H9 (cell line): Measurements from ENCODE around the gene SIPA1. TPM values are rescaled to one million over a fixed set of nuclear protein-coding genes. Genes with fewer than 3 reads are reported as not detected.

Experiments used
- DNase-seq: peaks from one replicate; pipeline ENCODE4 v3.0.0-alpha.2; 2017
- H2AFZ ChIP-seq: one replicate; pipeline ENCODE4 v1.6.1; 2013; ENCODE audit warnings: mild to moderate bottlenecking, low read length, control low read depth, moderate library complexity
- H2AK5ac ChIP-seq: 2 replicates; pipeline ENCODE4 v1.6.1; 2013; ENCODE audit warnings: low read length, control low read depth, mixed read lengths; ENCODE audit not compliant: insufficient read length
- H2BK120ac ChIP-seq: one replicate; pipeline ENCODE4 v1.6.1; 2013; ENCODE audit warnings: low read depth, mild to moderate bottlenecking, low read length, control low read depth, inconsistent platforms; ENCODE audit not compliant: poor library complexity, severe bottlenecking
- H2BK12ac ChIP-seq: 2 replicates; pipeline ENCODE4 v1.6.1; 2013; ENCODE audit warnings: low read length, control low read depth, mixed read lengths, low read depth; ENCODE audit not compliant: insufficient read length
- H2BK15ac ChIP-seq: 2 replicates; pipeline ENCODE4 v1.6.1; 2013; ENCODE audit warnings: low read depth, low read length, control low read depth
- H2BK20ac ChIP-seq: one replicate; pipeline ENCODE4 v1.6.1; 2013; ENCODE audit warnings: low read depth, mild to moderate bottlenecking, low read length, control low read depth, inconsistent platforms; ENCODE audit not compliant: poor library complexity, severe bottlenecking
- H2BK5ac ChIP-seq: 2 replicates; pipeline ENCODE4 v1.6.1; 2013; ENCODE audit warnings: low read length, control low read depth, mixed read lengths; ENCODE audit not compliant: insufficient read length
- H3K14ac ChIP-seq: 2 replicates; pipeline ENCODE4 v1.6.1; 2013; ENCODE audit warnings: low read length, control low read depth; ENCODE audit not compliant: insufficient read depth
- H3K18ac ChIP-seq: 2 replicates; pipeline ENCODE4 v1.6.1; 2013; ENCODE audit warnings: low read depth, mild to moderate bottlenecking, mixed read lengths, low read length, control low read depth; ENCODE audit not compliant: insufficient read length
- H3K23ac ChIP-seq: 2 replicates; pipeline ENCODE4 v1.6.1; 2013; ENCODE audit warnings: low read length, control low read depth, mixed read lengths, low read depth; ENCODE audit not compliant: insufficient read length
- H3K23me2 ChIP-seq: 2 replicates; pipeline ENCODE4 v1.6.1; 2013; ENCODE audit warnings: low read depth, mild to moderate bottlenecking, mixed read lengths, low read length, control low read depth; ENCODE audit not compliant: insufficient read length, poor library complexity, severe bottlenecking
- H3K27ac ChIP-seq: 2 replicates; pipeline ENCODE4 v1.5.1; 2013; ENCODE audit warnings: low read length, control low read depth, mixed read lengths, low read depth; ENCODE audit not compliant: insufficient read length
- H3K27me3 ChIP-seq: 2 replicates; pipeline ENCODE4 v1.6.1; 2013; ENCODE audit warnings: low read length, control low read depth, inconsistent platforms; ENCODE audit not compliant: insufficient read depth
- H3K4ac ChIP-seq: 2 replicates; pipeline ENCODE4 v1.6.1; 2013; ENCODE audit warnings: low read depth, mild to moderate bottlenecking, control low read depth, inconsistent platforms, low read length, moderate library complexity
- H3K4me1 ChIP-seq: 2 replicates; pipeline ENCODE4 v1.6.1; 2013; ENCODE audit warnings: low read length, control low read depth, inconsistent platforms; ENCODE audit not compliant: insufficient read depth
- H3K4me2 ChIP-seq: 2 replicates; pipeline ENCODE4 v1.6.1; 2013; ENCODE audit warnings: low read length, control low read depth, mixed read lengths; ENCODE audit not compliant: insufficient read length, insufficient read depth
- H3K56ac ChIP-seq: 2 replicates; pipeline ENCODE4 v1.6.1; 2013; ENCODE audit warnings: low read depth, mild to moderate bottlenecking, mixed read lengths, low read length, control low read depth; ENCODE audit not compliant: insufficient read length
- H3K79me1 ChIP-seq: 2 replicates; pipeline ENCODE4 v1.6.1; 2013; ENCODE audit warnings: low read depth, mild to moderate bottlenecking, moderate library complexity, low read length, control low read depth, inconsistent platforms; ENCODE audit not compliant: insufficient read depth, poor library complexity, severe bottlenecking
- H3K79me2 ChIP-seq: 2 replicates; pipeline ENCODE4 v1.6.1; 2013; ENCODE audit warnings: low read length, control low read depth, inconsistent platforms; ENCODE audit not compliant: insufficient read depth
- H3K9ac ChIP-seq: 2 replicates; pipeline ENCODE4 v1.6.1; 2013; ENCODE audit warnings: low read length, control low read depth, mixed read lengths; ENCODE audit not compliant: insufficient read length; ENCODE audit errors: extremely low read depth
- H3K9me3 ChIP-seq: one replicate; pipeline ENCODE4 v1.6.1; 2013; ENCODE audit warnings: low read depth, low read length, inconsistent platforms; ENCODE audit not compliant: control insufficient read depth
- H3T11ph ChIP-seq: one replicate; pipeline ENCODE4 v1.6.1; 2013; ENCODE audit warnings: mild to moderate bottlenecking, low read length, control low read depth, inconsistent platforms
- H4K20me1 ChIP-seq: one replicate; pipeline ENCODE4 v1.6.1; 2013; ENCODE audit not compliant: control insufficient read depth, insufficient read length, insufficient read depth
- H4K5ac ChIP-seq: 2 replicates; pipeline ENCODE4 v1.6.1; 2013; ENCODE audit warnings: low read depth, mild to moderate bottlenecking, mixed read lengths, low read length, control low read depth; ENCODE audit not compliant: insufficient read length
- H4K8ac ChIP-seq: replicated peaks from 2 replicates; pipeline ENCODE4 v1.6.1; 2013; ENCODE audit warnings: low read length, control low read depth, mixed read lengths, low read depth; ENCODE audit not compliant: insufficient read length
- H4K91ac ChIP-seq: 2 replicates; pipeline ENCODE4 v1.6.1; 2013; ENCODE audit warnings: low read depth, mild to moderate bottlenecking, moderate library complexity, mixed read lengths, low read length, control low read depth; ENCODE audit not compliant: insufficient read length
- H3K27ac Mint-ChIP-seq, 3 experiments: 2 replicates in 2 of 3; 3 replicates in 1 of 3; pipeline ENCODE4 v1.8.0; 2020 to 2021; ENCODE audit warnings: mixed read lengths in 3 of 3, mild to moderate bottlenecking in 1 of 3, moderate library complexity in 1 of 3
- H3K27me3 Mint-ChIP-seq: 2 replicates; pipeline ENCODE4 v1.8.0; 2021; ENCODE audit warnings: low read depth, mild to moderate bottlenecking, moderate library complexity, mixed read lengths
- H3K36me3 Mint-ChIP-seq, 3 experiments: 2 replicates in 2 of 3; 3 replicates in 1 of 3; pipeline ENCODE4 v1.8.0; 2020 to 2021; ENCODE audit warnings: low read depth in 3 of 3, mixed read lengths in 3 of 3; ENCODE audit not compliant: insufficient read depth in 1 of 3
- H3K4me1 Mint-ChIP-seq, 2 experiments: 2 replicates each; pipeline ENCODE4 v1.8.0; 2020; ENCODE audit warnings: mixed read lengths in 2 of 2
- H3K4me3 Mint-ChIP-seq, 2 experiments: 2 replicates in 1 of 2; 3 replicates in 1 of 2; pipeline ENCODE4 v1.8.0; 2020 to 2021; ENCODE audit warnings: mild to moderate bottlenecking in 2 of 2, mixed read lengths in 2 of 2, moderate library complexity in 1 of 2
- H3K9me3 Mint-ChIP-seq, 2 experiments: 2 replicates in 1 of 2; 3 replicates in 1 of 2; pipeline ENCODE4 v1.8.0; 2020; ENCODE audit warnings: mild to moderate bottlenecking in 2 of 2, mixed read lengths in 2 of 2, moderate library complexity in 1 of 2
- CTCF ChIP-seq: fragments of 200-600 bp; sonication (generic); conservative IDR thresholded peaks from 3 replicates; pipeline ENCODE4 v1.8.0; 2021; ENCODE audit warnings: antibody characterized with exemption, mild to moderate bottlenecking
- WGBS: extraction: QIAGEN DNeasy Blood & Tissue Kit; methylation state at CpG from one replicate; pipeline ENCODE4 v1.1.7; 2013; ENCODE audit warnings: missing lambda C conversion rate, low lambda C conversion rate, mixed read lengths; ENCODE audit not compliant: insufficient read length; ENCODE audit errors: extremely low coverage; 5-methylcytosine and 5-hydroxymethylcytosine counted together
- total RNA-seq: library from RNA; stranded (reverse); gene quantifications from 2 replicates; pipeline ENCODE4 v1.2.1, GENCODE V29; 2021

Gene SIPA1
- total RNA-seq, 1 experiment from 2014 or later, result 32.0 TPM

GRCh38 chr11:65634905-65635731 is 2.8 kb upstream of the SIPA1 start:
- no peak overlapping the region for H2BK15ac ChIP-seq
- H2AK5ac ChIP-seq, result no peak overlapping the region
- no peaks in the 10 kb centered on the region for H3K27me3 Mint-ChIP-seq
- H3K9me3 ChIP-seq, result no peaks in the 10 kb centered on the region
- no peak overlapping the region for H3K14ac ChIP-seq
- H3K4ac ChIP-seq, result no peak overlapping the region
- no peak overlapping the region; a peak in 1 of 5 replicates for H3K4me3 Mint-ChIP-seq
- H3K4me1 Mint-ChIP-seq, result peaks cover 17 to 18% of the 10 kb centered on the region in 2 experiments
- H2BK12ac ChIP-seq, result no peak overlapping the region
- no peak overlapping the region for H4K8ac ChIP-seq
- no peak overlapping the region for H3K18ac ChIP-seq
- DNase-seq, result no peak
- no peak overlapping the region for H3K4me2 ChIP-seq
- no peak overlapping the region for H2BK20ac ChIP-seq
- no peak overlapping the region for H3K56ac ChIP-seq
- no peaks in the 10 kb centered on the region for H3K79me1 ChIP-seq
- H3K23me2 ChIP-seq, result peaks cover 5% of the 10 kb centered on the region
- no peak overlapping the region for H3T11ph ChIP-seq
- peaks cover 16 to 36% (median 33%) of the 10 kb centered on the region in 3 experiments; a peak in 6 of 7 replicates for H3K36me3 Mint-ChIP-seq
- H3K27me3 ChIP-seq, result no peaks in the 10 kb centered on the region
- WGBS, result no CpG with 5 or more reads among the region's 46 CpGs
- H3K79me2 ChIP-seq, result no peaks in the 10 kb centered on the region
- H3K23ac ChIP-seq, result no peak overlapping the region
- H3K27ac ChIP-seq, result no peak overlapping the region
- no peaks in the 10 kb centered on the region; the same call in 1 of the 2 replicates for H3K4me1 ChIP-seq
- H3K27ac Mint-ChIP-seq, result no peak overlapping the region
- no peak overlapping the region for H2BK5ac ChIP-seq
- H4K20me1 ChIP-seq, result no peaks in the 10 kb centered on the region
- H3K9me3 Mint-ChIP-seq, result no peaks in the 10 kb centered on the region
- TF ChIP-seq CTCF, result no peak
- no peak overlapping the region for H3K9ac ChIP-seq
- no peak overlapping the region for H4K5ac ChIP-seq
- H2BK120ac ChIP-seq, result no peak overlapping the region
- no peak overlapping the region for H4K91ac ChIP-seq
- no peak overlapping the region for H2AFZ ChIP-seq
